Right atrium auricular region (tissue), 2 donors: ENCODE data around the gene DLGAP1. TPM values are rescaled to one million over a fixed set of nuclear protein-coding genes. Genes with fewer than 3 reads are reported as not detected.
"Not testable (repeated sequence)": the region's sequence is repeated elsewhere in the genome, so short reads cannot be mapped to it uniquely, and the experiment has no call there.

Source experiments
- DNase-seq: peaks from one replicate; pipeline ENCODE4 v3.0.0-alpha.2; 2019; ENCODE audit warnings: low spot score
- H3K27ac ChIP-seq, 2 donors: fragments of 200-600 bp; sonication (generic); 1 replicate in 1 of 2; 2 replicates in 1 of 2; pipeline ENCODE4 v1.5.1; 2016 to 2019
- H3K27me3 ChIP-seq, 2 donors: fragments of 200-600 bp; sonication (generic); one replicate each; pipeline versions ENCODE4 v1.5.1 to v1.6.0; 2017 to 2019
- H3K36me3 ChIP-seq: fragments of 200-600 bp; sonication (generic); one replicate; pipeline ENCODE4 v1.5.1; 2016
- H3K4me1 ChIP-seq, 2 donors: fragments of 200-600 bp; sonication (generic); one replicate each; pipeline versions ENCODE4 v1.5.1 to v1.6.0; 2017 to 2019
- H3K4me3 ChIP-seq, 2 donors: fragments of 200-600 bp; sonication (generic); 1 replicate in 1 of 2; 2 replicates in 1 of 2; pipeline ENCODE4 v1.5.1; 2017 to 2019; ENCODE audit warnings: mild to moderate bottlenecking in 1 of 2, moderate library complexity in 1 of 2
- H3K9me3 ChIP-seq, 2 donors: fragments of 200-600 bp; sonication (generic); one replicate each; pipeline ENCODE4 v1.5.1; 2019
- CTCF ChIP-seq, 2 donors: fragments of 200-600 bp; sonication (generic); IDR thresholded peaks; one replicate each; pipeline ENCODE4 v1.5.1; 2019; ENCODE audit warnings: antibody characterized with exemption in 2 of 2
- total RNA-seq, 2 donors: library from RNA; depleted of rRNA; stranded (reverse); fragments of >200 nt; gene quantifications; one replicate each; pipeline ENCODE4 v1.1.0, GENCODE V29; 2016

Gene DLGAP1
- total RNA-seq, 2 donors from 2014 or later: 0.56 to 1.1 TPM

- Histone ChIP-seq H3K4me1 (peaks cover 0 to 7% of the 10 kb centered on the region in 2 donors), H3K27ac (no peak overlapping the region), H3K9me3 (no peaks in the 10 kb centered on the region), H3K36me3 (no peaks in the 10 kb centered on the region), H3K27me3 (no peaks in the 10 kb centered on the region), H3K4me3 (no peak overlapping the region)
- no peak for TF ChIP-seq CTCF (IDR thresholded peaks at IDR 0.05)
- no peak for DNase-seq
These were observed 871.2 kb downstream of the DLGAP1 start for GRCh38 chr18:3583873-3584247.

- not testable (repeated sequence) for H3K9me3 ChIP-seq, H3K4me1 ChIP-seq, H3K27ac ChIP-seq, DNase-seq, H3K4me3 ChIP-seq, H3K27me3 ChIP-seq, H3K36me3 ChIP-seq
These were observed 871.8 kb downstream of the DLGAP1 start for GRCh38 chr18:3583106-3583872.

GRCh38 chr18:3581890-3582289 is 873.2 kb downstream of the DLGAP1 start:
- TF ChIP-seq CTCF (IDR thresholded peaks at IDR 0.05): no peak
- Histone ChIP-seq H3K4me1 (peaks cover 0 to 7% of the 10 kb centered on the region in 2 donors), H3K27me3 (no peaks in the 10 kb centered on the region), H3K4me3 (no peak overlapping the region), H3K36me3 (no peaks in the 10 kb centered on the region), H3K9me3 (no peaks in the 10 kb centered on the region), H3K27ac (no peak overlapping the region)
- DNase-seq: no peak

- H3K4me3 ChIP-seq, H3K4me1 ChIP-seq, H3K9me3 ChIP-seq, H3K36me3 ChIP-seq, H3K27me3 ChIP-seq, H3K27ac ChIP-seq, DNase-seq: not testable (repeated sequence)
These were observed 874.5 kb downstream of the DLGAP1 start for GRCh38 chr18:3580523-3581025.

GRCh38 chr18:3579701-3580100 is 875.4 kb downstream of the DLGAP1 start:
- Histone ChIP-seq H3K36me3 (no peaks in the 10 kb centered on the region), H3K9me3 (no peaks in the 10 kb centered on the region), H3K27me3 (no peaks in the 10 kb centered on the region), H3K27ac (no peak overlapping the region), H3K4me3 (no peak overlapping the region), H3K4me1 (no peaks in the 10 kb centered on the region)
- TF ChIP-seq CTCF (IDR thresholded peaks at IDR 0.05): no peak
- no peak for DNase-seq

GRCh38 chr18:3578621-3579020 is 876.5 kb downstream of the DLGAP1 start:
- Histone ChIP-seq H3K27me3 (no peaks in the 10 kb centered on the region), H3K4me1 (no peaks in the 10 kb centered on the region), H3K27ac (no peak overlapping the region), H3K9me3 (no peaks in the 10 kb centered on the region), H3K36me3 (no peaks in the 10 kb centered on the region), H3K4me3 (no peak overlapping the region)
- no peak for DNase-seq
- no peak for TF ChIP-seq CTCF (IDR thresholded peaks at IDR 0.05)
